ENCODE data around the gene KDM3B.
"Not testable (repeated sequence)": the region's sequence is repeated elsewhere in the genome, so short reads cannot be mapped to it uniquely, and the experiment has no call there.

The KDM3B gene

DNA sequence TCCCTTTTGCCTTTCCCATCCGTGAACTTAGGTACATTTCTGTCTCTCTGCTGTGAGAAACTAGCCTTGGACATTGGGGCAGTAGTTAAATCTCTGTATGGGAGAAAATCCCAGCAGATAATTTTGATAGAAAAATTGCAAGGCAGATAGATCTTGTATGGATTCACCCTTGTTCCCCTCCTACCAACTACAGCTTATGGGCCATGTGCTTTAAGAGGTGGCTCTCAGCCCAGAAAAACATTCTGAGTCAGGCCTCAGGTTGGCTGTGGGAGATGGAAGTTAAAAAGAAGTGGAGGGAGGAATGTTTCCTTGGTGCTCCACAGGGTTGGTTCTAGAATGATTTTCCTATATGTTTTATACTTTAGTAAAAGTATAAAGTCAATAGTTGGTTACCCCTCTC, 1.4 kb upstream of the KDM3B start:
- peak; percentile 45 for DNase-seq (ENCODE audit: low spot score)

DNA sequence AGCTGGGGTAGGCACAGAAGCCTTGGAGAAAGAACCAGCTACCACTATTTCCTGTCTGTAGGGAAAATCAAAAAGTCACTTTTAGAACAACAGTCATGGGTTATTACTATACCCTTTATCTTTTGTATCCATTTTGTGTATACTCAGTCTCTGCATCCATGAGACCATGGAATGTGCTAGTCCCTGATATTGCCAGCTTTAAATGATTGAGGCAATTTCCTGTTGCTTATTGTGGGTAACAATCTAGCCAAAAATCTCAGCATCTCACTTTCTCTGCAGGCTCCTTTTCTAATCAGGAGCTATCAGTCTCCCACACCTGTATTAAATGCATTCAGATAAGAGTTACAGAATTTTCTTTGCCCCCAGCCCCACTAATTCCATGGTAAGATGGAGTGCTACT, 968 bp upstream of the KDM3B start:
- DNase-seq (ENCODE audit: low spot score): no peak

DNA sequence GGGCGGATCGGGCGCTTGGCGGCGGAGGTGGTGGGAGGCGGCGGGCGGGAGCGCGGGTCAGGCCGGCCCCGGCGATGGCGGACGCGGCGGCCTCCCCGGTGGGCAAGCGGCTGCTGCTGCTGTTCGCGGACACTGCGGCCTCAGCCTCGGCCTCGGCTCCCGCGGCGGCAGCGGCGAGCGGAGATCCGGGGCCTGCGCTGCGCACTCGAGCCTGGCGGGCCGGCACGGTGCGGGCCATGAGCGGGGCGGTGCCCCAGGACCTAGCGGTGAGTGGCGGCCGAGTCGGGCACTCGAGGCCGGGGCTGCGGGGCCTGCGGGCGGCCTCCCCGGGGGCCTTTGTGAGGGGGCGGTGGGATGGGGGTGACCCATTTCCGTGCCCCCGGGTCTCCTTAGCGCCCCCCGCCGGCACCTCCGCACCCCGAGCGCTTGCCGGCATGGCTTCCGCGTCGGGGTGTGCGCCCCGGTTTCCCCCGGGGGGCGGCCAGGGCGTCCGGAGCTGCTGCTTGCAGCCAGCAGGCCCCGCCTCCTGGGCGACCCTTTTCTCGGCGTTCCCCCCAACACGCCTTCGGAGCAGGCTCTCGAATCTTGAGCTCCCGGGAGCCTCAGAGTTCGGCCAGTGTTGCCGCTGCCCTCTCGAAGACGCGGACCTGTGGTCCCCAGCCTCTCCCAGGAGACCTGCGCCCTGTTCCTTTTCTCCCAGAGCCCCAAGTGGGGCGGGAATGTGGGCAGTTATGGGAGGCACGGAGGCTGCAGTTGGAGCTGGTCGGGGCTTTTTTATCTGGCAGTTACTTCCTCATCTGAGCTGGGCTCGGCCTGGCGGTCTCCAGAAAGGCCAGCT, 456 bp downstream of the KDM3B start:
- DNase-seq (ENCODE audit: low spot score): peak; percentile 70

DNA sequence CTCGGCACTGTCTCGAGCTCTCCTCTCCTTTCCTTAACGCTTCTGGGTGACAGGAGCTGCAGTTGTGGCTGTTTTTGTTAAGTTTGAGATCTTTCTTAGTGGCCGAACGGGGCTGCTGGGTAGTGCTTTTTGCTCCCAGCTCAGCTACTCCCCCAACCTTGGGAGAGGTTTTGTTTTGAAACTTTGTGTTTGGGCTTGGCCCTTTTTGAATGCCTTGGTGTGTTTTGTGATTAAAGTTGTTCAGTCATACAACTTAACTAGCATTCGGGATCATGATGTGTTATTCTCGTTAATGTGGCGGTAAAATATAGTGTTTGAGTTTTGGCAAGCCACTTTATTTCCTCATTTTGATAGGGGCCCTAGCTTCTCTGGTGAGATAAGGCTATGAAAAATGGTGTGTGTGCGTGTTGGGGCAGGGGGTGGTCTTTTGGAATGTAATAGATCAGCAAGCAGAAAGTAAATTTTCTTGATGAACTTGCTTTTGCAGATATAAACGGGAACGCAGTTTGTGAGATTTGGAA, 1.1 kb downstream of the KDM3B start:
- no peak for DNase-seq (ENCODE audit: low spot score)

DNA sequence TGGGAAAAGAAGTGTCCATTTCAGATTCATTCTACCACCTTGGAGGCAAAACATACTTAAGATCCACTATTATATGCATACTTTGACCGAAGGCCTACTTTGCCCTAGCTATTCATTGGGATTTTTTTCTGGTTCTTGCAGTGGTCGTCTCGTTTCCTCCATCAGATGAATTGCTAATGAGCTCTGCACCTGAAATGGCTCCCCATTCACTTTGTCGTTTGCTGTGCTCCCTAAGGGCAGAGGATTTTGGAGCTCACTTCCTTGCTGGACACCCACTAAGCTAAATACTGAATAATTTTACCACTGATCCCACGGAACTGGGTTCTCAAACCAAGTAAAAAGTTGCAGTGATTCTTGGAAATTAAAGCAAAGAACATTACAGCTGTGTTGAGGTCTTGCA, 1.9 kb downstream of the KDM3B start:
- DNase-seq (ENCODE audit: low spot score): no peak

DNA sequence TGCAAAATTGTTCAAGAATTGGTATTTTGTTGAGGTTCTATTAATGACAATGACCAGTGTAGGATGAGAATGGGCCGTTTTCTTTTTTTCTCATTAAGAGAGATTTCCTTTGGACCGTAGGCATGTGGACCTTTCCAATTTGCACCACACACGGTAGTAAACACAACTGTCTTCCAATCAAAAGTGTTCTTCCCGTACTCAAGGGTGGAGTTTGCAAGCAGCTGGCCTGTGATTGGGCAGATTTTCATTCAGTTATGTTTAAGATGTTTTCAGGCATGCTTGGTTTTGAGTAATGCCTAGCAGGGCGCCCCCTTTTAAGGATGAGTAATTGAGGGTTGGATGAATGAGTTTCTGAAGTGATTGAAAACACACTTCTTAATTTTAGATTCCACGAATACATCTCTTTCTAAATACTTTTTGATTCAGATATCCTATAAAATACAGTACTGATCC, 2.5 kb downstream of the KDM3B start:
- DNase-seq (ENCODE audit: low spot score): peak; percentile 85

DNA sequence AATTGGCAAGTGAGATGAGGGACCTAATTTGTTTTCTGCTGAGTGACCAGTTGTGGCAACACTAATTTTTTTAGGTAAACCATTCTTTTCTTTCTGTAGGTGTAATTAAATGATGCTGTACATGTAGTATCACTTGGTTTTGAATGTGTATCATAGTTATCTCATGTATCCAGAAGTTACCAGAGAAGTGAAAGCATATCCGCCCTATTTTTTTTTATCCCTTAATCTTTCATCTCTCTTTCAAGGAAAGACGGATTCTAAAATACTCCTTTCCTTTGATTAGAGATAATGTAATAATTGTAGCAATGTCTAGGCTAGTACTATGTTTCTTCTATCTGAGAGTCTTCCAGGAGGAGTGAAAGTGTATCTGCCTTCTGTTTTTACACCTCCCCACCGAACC, 7.1 kb downstream of the KDM3B start:
- no peak for DNase-seq (ENCODE audit: low spot score)

DNA sequence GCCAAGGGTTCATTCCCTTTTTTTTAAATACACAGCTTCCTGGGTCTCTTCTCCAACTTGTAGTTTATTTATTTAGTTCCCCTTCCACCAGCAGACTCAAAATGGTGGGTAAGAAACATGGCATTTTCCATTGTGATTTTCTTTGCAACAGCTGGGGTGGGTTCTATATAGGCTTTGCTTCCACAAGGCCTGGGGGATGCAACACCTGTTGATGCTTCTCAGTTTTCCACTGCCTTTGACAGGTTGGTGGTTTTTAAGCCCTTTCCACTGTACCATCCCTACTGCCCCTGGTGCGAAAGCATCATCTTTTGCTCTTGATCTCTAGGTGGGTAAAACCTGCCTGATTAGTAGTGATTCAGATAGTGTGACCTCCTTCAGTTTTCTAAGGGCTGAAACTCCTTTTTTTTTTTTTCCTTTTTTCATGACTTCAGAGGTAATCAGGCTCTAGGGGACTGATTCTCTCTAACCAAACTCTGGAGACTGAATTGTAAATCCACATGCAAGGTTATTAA, 8.5 kb downstream of the KDM3B start:
- no peak for DNase-seq (ENCODE audit: low spot score)

DNA sequence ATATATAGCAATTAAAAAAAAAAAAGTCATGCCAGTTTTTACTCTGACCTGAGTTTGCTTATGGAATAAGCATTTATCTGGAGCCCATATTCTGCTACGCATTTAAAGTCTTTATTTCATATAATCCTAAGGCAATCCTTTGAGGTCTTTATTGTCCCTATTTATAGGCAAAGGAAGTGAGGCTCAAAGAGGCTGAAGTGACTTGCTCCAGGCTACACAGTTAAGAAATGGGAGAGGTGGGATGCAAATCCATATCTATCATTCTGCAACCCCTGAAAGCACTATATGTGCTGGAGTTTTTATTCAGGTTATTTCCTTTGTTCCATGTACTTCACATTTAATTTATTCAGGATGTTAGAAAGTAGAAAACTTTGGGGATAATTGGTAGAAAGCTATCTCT, 12.1 kb downstream of the KDM3B start:
- DNase-seq (ENCODE audit: low spot score): no peak

DNA sequence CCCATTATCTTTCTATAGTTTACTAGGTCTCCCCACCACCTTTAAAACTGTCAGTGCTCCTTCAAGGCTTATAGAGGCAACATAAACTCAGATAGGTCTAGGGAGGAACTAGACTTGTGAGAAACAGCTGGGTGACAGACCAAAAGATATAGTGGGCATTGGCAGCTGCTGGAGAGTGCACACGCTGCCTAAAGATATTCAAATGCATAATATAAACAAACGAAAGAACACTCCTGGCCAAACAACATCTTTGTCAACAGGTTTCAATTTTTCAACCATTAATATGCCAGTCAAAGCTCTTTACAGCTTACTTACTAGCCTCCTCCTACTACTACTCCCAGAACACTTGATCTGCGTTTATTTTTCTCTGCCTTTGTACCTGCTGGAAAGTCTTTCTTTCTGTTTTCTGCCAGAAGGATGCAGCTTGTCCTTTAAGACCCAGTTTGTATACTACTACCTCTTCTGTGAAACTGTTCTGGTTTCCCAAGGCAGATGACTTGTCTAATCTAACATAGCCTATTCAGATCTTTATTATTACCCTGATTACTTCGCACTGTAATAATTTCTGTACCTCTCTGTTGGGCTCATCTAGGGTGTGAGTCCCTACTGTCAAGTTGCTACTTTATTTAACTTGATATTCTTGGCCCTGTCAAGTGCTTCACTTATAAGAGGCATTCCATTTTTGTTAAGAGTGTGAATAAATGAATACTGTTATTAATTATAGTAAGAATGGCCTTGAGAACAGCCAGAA, 14.3 kb downstream of the KDM3B start:
- DNase-seq (ENCODE audit: low spot score): no peak

DNA sequence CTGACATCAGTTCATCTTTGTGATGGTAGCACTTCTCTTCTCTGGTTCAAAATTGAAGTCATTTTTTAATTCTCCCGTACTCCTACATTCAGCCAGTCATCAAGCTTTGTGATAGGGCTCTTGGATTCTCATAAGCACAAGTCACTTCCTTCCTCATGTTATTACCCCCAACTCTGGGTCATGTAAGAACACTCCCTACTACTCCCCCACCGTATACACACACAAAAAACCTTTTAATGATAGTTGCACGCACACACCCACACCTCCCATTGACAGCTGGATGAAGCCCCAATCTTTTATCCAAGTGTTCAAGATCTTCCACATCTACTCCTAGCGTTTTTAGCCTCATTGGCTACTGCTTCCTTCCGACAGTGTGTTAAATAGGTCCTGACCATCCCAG, 16.8 kb downstream of the KDM3B start:
- no peak for DNase-seq (ENCODE audit: low spot score)

DNA sequence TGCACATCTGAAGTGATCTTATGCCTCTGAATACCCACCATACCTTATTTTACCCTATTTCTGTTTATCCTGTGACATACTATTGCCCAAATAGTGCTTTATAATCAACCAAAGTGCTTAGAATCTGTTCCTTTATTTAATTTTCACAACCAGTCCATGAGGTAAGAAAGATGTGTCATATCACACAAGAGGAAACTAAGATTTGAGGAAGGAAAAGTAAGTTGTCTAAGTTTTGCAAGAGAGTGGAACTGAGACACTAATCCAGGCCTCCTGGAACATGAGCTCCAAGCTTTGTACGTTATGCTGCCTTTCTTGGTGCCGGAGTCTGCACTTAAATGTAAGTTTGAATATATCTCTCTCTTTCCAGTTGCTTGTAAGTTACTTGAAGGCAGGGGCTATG, 17.2 kb downstream of the KDM3B start:
- no peak for DNase-seq (ENCODE audit: low spot score)

DNA sequence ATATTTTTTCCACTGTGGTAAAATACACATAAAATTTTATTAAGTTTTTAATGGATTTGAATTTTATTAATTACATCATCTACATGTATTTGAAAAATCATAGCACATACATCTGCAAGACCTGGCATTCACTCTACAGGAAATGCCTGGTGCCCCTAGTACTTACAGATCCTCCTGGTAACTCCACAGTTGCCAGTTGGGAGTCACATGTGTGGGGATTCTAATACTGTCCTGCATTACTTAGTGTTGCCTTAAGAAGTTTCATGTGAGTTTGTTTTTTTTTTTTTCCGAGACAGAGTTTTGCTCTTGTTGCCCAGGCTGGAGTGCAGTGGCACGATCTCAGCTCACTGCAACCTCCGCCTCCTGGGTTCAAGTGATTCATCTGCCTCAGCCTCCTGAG, 18.1 kb downstream of the KDM3B start:
- DNase-seq (ENCODE audit: low spot score): no peak

DNA sequence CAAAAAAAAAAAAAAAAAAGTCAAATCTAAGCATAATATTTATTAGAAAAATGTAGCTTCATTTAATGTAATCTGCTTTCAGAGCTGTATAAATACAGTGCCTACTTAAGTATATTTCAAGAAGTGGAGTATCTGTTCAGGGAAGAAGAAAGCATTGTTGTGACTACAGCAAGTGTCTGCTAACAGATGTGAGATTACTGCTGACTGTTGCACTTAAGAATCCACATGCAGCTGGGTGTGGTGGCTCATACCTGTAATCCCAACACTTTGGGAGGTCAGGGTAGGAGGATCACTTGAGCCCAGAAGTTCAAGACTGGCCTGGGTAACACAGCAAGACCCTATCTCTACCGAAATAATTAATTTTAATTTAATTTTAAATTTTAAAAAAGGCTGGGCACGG, 19.0 kb downstream of the KDM3B start:
- no peak for DNase-seq (ENCODE audit: low spot score)

DNA sequence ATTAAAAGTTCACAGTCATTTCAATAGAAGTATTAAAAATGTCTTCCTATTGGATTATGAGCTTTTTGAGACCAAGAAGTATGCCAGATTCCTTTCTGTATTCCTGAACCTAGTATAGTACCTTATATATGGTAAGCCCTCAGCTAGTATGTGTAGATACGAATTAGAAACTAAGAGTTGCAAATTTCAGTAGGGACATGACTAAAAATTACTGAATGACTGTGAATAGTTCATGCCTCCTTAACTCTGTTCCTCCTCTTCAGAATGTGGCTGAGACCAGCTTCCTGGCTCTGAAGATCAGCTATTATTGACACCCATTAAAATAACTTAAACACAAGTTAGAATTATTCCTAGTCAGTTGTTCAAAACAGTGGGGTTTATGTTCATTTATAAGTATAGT, 19.7 kb downstream of the KDM3B start:
- DNase-seq (ENCODE audit: low spot score): no peak

DNA sequence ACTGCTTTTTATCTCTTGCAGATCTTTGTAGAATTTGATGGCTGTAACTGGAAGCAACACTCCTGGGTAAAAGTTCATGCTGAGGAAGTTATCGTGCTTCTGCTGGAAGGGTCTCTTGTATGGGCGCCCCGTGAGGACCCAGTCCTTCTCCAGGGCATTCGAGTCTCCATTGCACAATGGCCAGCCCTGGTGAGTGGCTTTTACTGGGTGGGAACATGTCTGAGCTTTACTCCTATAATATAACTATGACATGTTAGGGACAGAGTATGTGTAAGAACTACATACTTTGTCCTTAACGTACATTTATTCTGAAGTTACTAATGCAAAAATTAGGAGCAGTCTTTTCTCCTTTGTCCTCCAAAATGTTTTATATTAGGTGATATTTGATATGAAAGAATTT, 20.2 kb downstream of the KDM3B start:
- no peak for DNase-seq (ENCODE audit: low spot score)

DNA sequence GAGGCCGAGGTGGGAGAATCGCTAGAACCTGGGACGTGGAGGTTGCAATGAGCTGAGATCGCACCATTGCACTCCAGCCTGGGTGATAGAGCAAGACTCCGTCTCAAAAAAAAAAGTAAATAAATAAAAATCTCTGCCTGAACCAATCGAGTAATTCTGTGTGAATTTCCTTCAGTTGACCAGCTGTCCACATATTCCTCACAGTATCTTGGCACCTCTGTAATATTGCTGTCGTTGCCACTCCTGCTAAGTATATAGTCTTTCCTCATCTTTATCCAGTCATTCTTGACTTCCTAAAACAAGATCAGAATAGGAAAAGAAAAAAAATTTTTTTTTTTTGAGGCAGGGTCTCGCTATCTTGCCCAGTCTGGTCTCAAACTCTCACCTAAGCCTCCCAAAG, 29.9 kb downstream of the KDM3B start:
- DNase-seq (ENCODE audit: low spot score): no peak

DNA sequence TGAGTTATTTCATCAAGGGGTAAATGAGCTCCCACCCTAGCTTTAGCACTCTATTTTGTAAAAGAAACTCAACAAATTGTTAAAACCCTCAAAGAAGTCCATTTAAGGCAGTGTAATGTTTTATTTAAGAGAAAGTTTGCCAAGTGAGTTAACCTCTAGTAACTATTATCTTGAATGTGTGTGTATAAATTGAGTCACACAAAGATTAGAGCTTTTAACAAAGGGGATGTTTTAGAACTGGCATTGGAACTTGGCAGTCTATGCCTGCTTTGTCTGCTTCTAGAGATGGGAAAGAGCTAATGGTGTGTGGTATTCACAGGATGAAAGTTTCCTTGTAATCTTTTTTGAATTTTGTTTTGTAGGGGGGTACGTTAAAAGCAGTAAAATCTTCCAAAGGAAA, 33.2 kb downstream of the KDM3B start:
- no peak for DNase-seq (ENCODE audit: low spot score)

DNA sequence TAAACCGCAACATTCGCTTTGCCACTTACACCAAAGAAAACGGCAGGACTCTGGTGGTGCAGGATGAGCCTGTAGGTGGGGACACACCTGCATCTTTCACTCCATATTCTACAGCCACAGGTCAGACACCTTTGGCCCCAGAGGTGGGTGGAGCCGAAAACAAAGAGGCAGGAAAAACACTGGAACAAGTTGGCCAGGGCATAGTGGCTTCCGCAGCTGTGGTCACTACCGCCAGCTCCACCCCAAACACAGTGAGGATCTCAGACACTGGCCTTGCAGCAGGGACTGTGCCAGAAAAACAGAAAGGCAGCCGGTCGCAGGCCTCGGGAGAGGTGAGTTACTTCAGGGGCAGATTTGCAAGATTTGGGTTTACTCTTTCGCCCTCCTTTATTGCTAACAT, 33.8 kb downstream of the KDM3B start:
- DNase-seq (ENCODE audit: low spot score): no peak

DNA sequence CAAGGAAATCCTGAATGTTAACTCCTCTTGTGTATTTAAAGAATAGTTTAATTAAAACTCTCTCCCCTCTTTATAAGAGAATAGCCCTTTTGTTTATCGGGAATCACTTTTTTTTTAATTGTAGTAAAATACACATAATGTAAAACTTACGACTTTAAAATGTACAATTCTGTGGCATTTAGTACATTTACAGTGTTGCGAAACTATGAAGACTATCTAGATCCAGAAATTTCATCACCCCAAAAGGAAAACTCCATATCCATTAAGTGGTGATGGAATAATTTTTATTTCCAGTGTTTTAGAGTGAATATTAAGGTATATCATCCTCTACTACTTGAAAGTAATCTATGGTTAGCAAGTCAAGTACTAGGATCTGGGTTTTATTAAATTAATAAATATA, 36.8 kb downstream of the KDM3B start:
- DNase-seq (ENCODE audit: low spot score): no peak

DNA sequence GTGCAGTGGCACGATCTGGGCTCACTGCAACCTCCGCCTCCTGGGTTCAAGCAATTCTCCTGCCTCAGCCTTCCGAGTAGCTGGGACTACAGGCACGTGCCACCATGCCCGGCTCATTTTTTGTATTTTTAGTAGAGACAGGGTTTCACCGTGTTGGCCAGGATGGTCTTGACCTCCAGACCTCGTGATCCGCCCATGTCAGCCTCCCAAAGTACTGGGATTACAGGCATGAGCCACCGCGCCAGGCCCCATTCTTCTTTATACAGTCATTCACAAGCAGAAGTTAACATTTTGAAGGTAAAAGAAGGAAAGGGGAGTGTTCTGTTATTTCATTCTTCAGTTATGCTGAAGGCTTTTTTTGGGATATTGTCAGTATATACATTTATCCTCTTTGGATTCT, 37.4 kb downstream of the KDM3B start:
- DNase-seq (ENCODE audit: low spot score): not testable (repeated sequence)

DNA sequence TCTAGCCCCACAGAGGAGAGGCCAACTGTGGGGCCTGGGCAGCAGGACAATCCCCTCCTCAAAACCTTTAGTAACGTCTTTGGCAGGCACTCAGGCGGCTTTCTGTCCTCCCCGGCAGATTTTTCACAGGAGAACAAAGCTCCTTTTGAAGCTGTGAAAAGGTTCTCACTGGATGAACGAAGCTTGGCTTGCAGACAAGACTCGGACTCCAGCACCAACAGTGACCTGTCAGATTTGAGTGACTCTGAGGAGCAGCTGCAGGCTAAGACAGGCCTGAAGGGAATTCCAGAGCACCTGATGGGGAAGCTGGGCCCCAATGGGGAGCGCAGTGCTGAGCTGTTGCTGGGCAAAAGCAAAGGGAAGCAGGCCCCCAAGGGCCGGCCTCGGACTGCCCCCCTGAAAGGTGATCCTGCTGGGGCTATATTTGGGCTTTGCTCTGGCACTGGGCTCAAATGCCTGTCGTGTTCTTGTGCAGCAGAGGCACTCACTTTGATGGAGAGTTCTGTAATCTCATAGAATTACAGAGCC, 39.4 kb downstream of the KDM3B start:
- no peak for DNase-seq (ENCODE audit: low spot score)

DNA sequence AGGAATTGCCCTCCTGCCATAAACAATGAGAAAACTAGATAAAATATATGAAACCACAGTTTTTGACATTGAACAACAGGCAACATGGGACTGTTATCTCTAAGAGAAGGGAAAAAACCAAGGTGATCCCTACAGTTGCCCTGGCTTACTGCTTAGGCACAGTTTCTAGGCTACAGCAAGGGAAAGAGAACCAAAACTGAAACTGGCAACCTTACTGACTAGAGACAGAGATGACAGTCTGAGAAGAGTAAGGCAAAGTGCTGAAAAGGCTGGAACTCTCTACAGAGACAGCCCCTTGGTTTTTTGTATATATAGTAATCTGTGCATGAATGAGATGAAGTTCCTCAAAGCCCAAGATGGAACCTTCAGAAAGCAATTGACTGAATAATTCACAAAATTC, 50.2 kb downstream of the KDM3B start:
- DNase-seq (ENCODE audit: low spot score): no peak
